MM.1S (cell line): ENCODE results near the gene DCP1B.

Experiments
- CTCF ChIP-seq: fragments of 300-600 bp; sonication (generic); IDR thresholded peaks from 2 replicates; pipeline ENCODE4 v1.5.1; 2016; ENCODE audit warnings: antibody characterized with exemption, low read length, mixed read lengths
- EZH2 ChIP-seq: fragments of 300-600 bp; sonication (generic); optimal IDR thresholded peaks from 2 replicates; pipeline ENCODE3; 2017; ENCODE audit warnings: low read depth, mild to moderate bottlenecking, antibody characterized with exemption, low read length, mixed read lengths

- TF ChIP-seq CTCF, result no peak
- TF ChIP-seq EZH2, result no peak
Measured at GRCh38 chr12:2020511-2020910, 16.3 kb upstream of the DCP1B start.
